ENCODE measurements around the gene SP2.

SP2 gene

DNA sequence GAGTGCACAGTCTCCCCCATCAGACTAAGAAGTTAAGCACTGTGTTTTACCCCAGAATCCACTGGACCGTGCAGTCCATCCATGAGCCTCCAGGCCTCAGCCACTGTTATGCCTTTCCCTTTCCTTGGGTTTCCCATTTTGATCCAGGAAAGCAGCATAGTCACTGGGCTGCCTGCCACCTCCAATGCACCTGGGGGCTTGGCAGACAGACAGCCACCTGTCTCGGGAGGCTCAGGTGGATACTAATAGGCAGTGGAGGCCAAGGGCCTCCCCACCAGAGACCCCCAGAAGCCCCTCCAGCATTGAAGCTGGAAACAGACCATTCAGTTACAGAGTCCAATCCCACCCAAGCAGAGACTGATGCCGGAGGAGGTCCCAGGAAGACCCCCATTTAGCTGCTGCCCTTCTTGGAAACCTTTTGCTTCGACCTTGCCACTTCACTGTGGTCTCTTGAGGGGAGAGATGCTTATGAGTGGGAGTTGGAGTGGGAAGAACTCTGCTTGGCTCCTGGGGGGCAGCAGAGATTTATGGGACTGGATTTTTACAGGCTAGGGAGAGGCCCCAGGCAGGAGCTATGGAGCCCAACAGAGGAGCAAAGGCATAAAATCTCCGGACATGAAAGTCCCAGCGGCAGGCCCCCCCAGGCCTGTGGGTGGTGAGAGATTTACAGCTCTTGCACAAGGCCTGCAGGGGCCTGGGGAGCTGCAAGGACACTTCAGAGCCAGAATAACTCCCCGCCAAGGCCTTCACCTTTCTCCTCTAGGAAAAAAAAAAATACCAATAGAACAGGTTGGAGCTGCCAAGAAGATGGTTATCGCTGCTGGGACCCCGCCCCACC is 12.2 kb upstream of the SP2 start:
- Histone ChIP-seq H3K79me2 (ENCODE audit: control insufficient read depth, insufficient read depth, low read length) (no peaks in the 10 kb centered on the region), H2BK120ac (ENCODE audit: low read depth, low read length) (no peak overlapping the region), H3K9ac (ENCODE audit: low read length) (no peak overlapping the region), H3K4ac (ENCODE audit: low read depth, low read length) (no peak overlapping the region), H2AK5ac (ENCODE audit: low read length) (no peak overlapping the region), H4K8ac (ENCODE audit: low read depth, low read length) (no peak overlapping the region), H2BK15ac (replicated peaks; ENCODE audit: low read depth) (no peak overlapping the region), H4K5ac (ENCODE audit: low read length) (no peak overlapping the region), H3K4me2 (ENCODE audit: low read length) (no peak overlapping the region), H3K79me1 (ENCODE audit: low read length) (no peaks in the 10 kb centered on the region), H3K27ac (ENCODE audit: low read depth, low read length) (no peak overlapping the region), H3K18ac (ENCODE audit: low read length) (no peak overlapping the region), H3K27me3 (ENCODE audit: insufficient read depth, low read length, poor library complexity) (no peaks in the 10 kb centered on the region), H3K23ac (ENCODE audit: low read length) (no peak overlapping the region), H3K56ac (ENCODE audit: low read length) (peak overlapping the region; percentile 42), H3K36me3 (ENCODE audit: control insufficient read depth, insufficient read depth, low read length) (no peaks in the 10 kb centered on the region), H2BK5ac (ENCODE audit: low read length) (no peak overlapping the region), H3K4me1 (ENCODE audit: control insufficient read depth, low read depth, low read length) (peaks cover 10% of the 10 kb centered on the region), H3K4me3 (ENCODE audit: low read length) (no peak overlapping the region)
- no peak for DNase-seq
- no CpG with 5 or more reads among the region's 9 CpGs for WGBS (ENCODE audit: extremely low coverage, insufficient coverage, low lambda C conversion rate)

DNA sequence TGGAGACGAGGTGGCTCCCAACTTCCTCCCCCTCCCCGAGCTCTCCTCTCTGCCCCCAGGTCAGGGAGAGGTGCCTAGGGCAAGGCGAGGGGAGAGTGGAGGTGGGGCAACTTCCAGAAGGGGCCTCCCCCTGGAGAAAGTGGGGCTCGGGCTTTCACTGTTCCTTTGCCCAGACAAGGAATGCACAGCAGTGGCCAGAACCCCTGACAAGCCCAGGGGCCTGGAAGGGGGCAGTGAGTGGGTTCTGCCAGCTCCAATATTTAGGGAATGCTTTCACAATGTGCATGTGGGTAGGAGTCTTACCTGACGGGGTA is 11.7 kb upstream of the SP2 start:
- no peak for DNase-seq
- Histone ChIP-seq H3K36me3 (ENCODE audit: control insufficient read depth, insufficient read depth, low read length) (no peaks in the 10 kb centered on the region), H2BK120ac (ENCODE audit: low read depth, low read length) (no peak overlapping the region), H3K4me1 (ENCODE audit: control insufficient read depth, low read depth, low read length) (peaks cover 7% of the 10 kb centered on the region), H3K27ac (ENCODE audit: low read depth, low read length) (no peak overlapping the region), H3K18ac (ENCODE audit: low read length) (no peak overlapping the region), H3K23ac (ENCODE audit: low read length) (no peak overlapping the region), H2BK15ac (replicated peaks; ENCODE audit: low read depth) (no peak overlapping the region), H4K8ac (ENCODE audit: low read depth, low read length) (no peak overlapping the region), H3K56ac (ENCODE audit: low read length) (peak overlapping the region; percentile 42), H3K4ac (ENCODE audit: low read depth, low read length) (no peak overlapping the region), H4K5ac (ENCODE audit: low read length) (no peak overlapping the region), H3K9ac (ENCODE audit: low read length) (no peak overlapping the region), H3K4me3 (ENCODE audit: low read length) (no peak overlapping the region), H3K27me3 (ENCODE audit: insufficient read depth, low read length, poor library complexity) (no peaks in the 10 kb centered on the region), H3K79me2 (ENCODE audit: control insufficient read depth, insufficient read depth, low read length) (no peaks in the 10 kb centered on the region), H2BK5ac (ENCODE audit: low read length) (no peak overlapping the region), H2AK5ac (ENCODE audit: low read length) (no peak overlapping the region), H3K79me1 (ENCODE audit: low read length) (no peaks in the 10 kb centered on the region), H3K4me2 (ENCODE audit: low read length) (no peak overlapping the region)
- no CpG with 5 or more reads among the region's 5 CpGs for WGBS (ENCODE audit: extremely low coverage, insufficient coverage, low lambda C conversion rate)

DNA sequence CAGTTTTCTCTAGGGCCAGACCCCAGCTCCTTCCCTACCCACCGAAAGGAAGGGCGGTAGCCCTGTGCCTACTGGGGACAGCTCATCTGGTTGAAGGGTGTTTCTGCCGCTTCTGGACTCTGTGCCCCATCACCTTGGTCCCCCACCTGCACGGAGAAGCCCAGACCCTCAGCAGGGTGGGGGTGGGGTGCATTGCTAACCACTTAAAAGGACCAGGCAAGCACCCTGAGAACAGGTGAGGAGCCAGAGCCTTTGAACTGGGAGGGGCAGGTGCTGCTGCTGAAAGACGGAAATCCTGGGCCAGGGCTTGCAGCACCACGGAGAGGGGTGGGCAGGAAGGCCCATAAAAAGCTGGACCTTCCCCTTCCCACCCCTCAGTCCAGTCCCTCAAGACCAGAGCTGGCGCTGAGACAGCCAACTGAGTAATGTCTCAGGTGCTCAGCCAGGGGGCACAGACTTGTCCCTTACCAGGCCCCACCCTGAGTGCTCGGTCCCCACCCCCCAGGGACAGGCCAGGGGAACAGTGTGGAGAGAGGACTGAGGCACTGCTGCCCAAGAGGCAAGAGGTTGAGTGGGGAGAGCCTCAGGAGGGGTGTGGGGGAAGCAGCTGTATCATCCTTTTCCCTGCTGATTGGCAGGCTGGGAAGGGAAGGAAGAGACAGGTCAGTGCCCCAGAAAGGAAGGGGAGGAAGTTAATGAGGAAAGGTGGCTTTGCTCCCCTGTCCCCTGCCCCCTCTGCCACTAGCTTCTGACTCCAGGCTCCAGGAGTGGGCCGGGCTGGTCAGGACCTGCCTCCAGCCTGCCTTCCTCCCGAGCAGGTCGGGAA is 10.9 kb upstream of the SP2 start:
- Histone ChIP-seq H2BK15ac (replicated peaks; ENCODE audit: low read depth) (no peak overlapping the region), H3K36me3 (ENCODE audit: control insufficient read depth, insufficient read depth, low read length) (no peaks in the 10 kb centered on the region), H3K4me2 (ENCODE audit: low read length) (no peak overlapping the region), H2BK120ac (ENCODE audit: low read depth, low read length) (no peak overlapping the region), H3K4me3 (ENCODE audit: low read length) (no peak overlapping the region), H3K23ac (ENCODE audit: low read length) (no peak overlapping the region), H3K4ac (ENCODE audit: low read depth, low read length) (no peak overlapping the region), H3K4me1 (ENCODE audit: control insufficient read depth, low read depth, low read length) (peaks cover 7% of the 10 kb centered on the region), H4K5ac (ENCODE audit: low read length) (no peak overlapping the region), H3K79me1 (ENCODE audit: low read length) (no peaks in the 10 kb centered on the region), H3K79me2 (ENCODE audit: control insufficient read depth, insufficient read depth, low read length) (no peaks in the 10 kb centered on the region), H3K27me3 (ENCODE audit: insufficient read depth, low read length, poor library complexity) (no peaks in the 10 kb centered on the region), H3K18ac (ENCODE audit: low read length) (no peak overlapping the region), H4K8ac (ENCODE audit: low read depth, low read length) (no peak overlapping the region), H3K56ac (ENCODE audit: low read length) (peak overlapping the region; percentile 70), H3K9ac (ENCODE audit: low read length) (peak overlapping the region; percentile 24), H3K27ac (ENCODE audit: low read depth, low read length) (no peak overlapping the region), H2AK5ac (ENCODE audit: low read length) (no peak overlapping the region), H2BK5ac (ENCODE audit: low read length) (no peak overlapping the region)
- DNase-seq = no peak
- WGBS (ENCODE audit: extremely low coverage, insufficient coverage, low lambda C conversion rate) = no CpG with 5 or more reads among the region's 11 CpGs

- Histone ChIP-seq H4K8ac (ENCODE audit: low read depth, low read length) (no peak overlapping the region), H3K27ac (ENCODE audit: low read depth, low read length) (no peak overlapping the region), H3K4ac (ENCODE audit: low read depth, low read length) (no peak overlapping the region), H4K5ac (ENCODE audit: low read length) (no peak overlapping the region), H2AK5ac (ENCODE audit: low read length) (no peak overlapping the region), H3K4me1 (ENCODE audit: control insufficient read depth, low read depth, low read length) (peaks cover 7% of the 10 kb centered on the region), H3K9ac (ENCODE audit: low read length) (no peak overlapping the region), H3K36me3 (ENCODE audit: control insufficient read depth, insufficient read depth, low read length) (no peaks in the 10 kb centered on the region), H3K79me2 (ENCODE audit: control insufficient read depth, insufficient read depth, low read length) (no peaks in the 10 kb centered on the region), H2BK15ac (replicated peaks; ENCODE audit: low read depth) (no peak overlapping the region), H3K56ac (ENCODE audit: low read length) (no peak overlapping the region), H3K79me1 (ENCODE audit: low read length) (no peaks in the 10 kb centered on the region), H2BK120ac (ENCODE audit: low read depth, low read length) (no peak overlapping the region), H3K4me3 (ENCODE audit: low read length) (no peak overlapping the region), H3K4me2 (ENCODE audit: low read length) (no peak overlapping the region), H3K18ac (ENCODE audit: low read length) (no peak overlapping the region), H2BK5ac (ENCODE audit: low read length) (no peak overlapping the region), H3K27me3 (ENCODE audit: insufficient read depth, low read length, poor library complexity) (no peaks in the 10 kb centered on the region), H3K23ac (ENCODE audit: low read length) (no peak overlapping the region)
- DNase-seq = no peak
- no CpG with 5 or more reads among the region's 6 CpGs for whole genome bisulfite sequencing (ENCODE audit: extremely low coverage, insufficient coverage, low lambda C conversion rate)
Measured at GRCh38 chr17:47888293-47888692, 7.7 kb upstream of the SP2 start.

DNA sequence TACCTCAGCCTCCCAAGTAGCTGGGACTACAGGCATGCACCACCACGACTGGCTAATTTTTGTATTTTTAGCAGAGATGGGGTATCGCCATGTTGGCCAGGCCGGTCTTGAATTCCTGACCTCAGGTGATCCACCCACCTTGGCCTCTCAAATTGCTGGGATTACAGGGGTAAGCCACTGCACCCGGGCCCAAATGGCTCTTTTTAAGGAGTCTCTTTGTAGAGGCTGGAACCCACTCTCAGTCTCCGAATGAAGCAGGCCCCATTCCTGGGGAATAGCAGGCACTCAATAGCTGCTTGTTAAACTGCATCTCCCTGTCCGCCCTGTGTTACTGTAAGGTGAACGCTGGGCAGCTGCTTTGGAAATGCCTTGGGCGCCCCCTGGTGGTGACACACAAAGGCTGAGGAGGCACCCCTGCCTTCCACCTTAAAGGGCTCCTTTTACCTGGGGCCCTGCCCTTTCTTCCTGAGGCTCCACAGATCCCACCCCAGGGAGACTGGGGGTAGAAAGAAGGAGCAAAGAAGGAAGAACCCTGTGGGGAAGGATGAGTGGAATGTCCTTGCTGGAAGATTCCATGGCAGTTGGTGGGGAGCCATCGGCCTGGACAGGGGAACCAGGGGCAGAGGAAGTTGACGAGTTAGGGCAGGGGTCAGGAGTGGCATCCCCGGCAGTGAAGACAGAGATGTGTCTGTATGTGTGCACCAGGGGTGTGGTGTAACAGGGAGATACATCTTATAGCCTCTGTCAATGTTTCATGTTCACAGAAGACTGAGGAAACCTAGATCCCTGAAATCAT is 6.1 kb upstream of the SP2 start:
- Histone ChIP-seq H3K56ac (ENCODE audit: low read length) (peak overlapping the region; percentile 73), H3K4me1 (ENCODE audit: control insufficient read depth, low read depth, low read length) (peaks cover 5% of the 10 kb centered on the region), H3K4ac (ENCODE audit: low read depth, low read length) (no peak overlapping the region), H2BK15ac (replicated peaks; ENCODE audit: low read depth) (no peak overlapping the region), H3K4me2 (ENCODE audit: low read length) (no peak overlapping the region), H3K18ac (ENCODE audit: low read length) (no peak overlapping the region), H3K79me1 (ENCODE audit: low read length) (no peaks in the 10 kb centered on the region), H3K79me2 (ENCODE audit: control insufficient read depth, insufficient read depth, low read length) (no peaks in the 10 kb centered on the region), H3K27ac (ENCODE audit: low read depth, low read length) (no peak overlapping the region), H2BK120ac (ENCODE audit: low read depth, low read length) (no peak overlapping the region), H4K8ac (ENCODE audit: low read depth, low read length) (no peak overlapping the region), H4K5ac (ENCODE audit: low read length) (no peak overlapping the region), H3K36me3 (ENCODE audit: control insufficient read depth, insufficient read depth, low read length) (no peaks in the 10 kb centered on the region), H2AK5ac (ENCODE audit: low read length) (no peak overlapping the region), H3K27me3 (ENCODE audit: insufficient read depth, low read length, poor library complexity) (no peaks in the 10 kb centered on the region), H3K23ac (ENCODE audit: low read length) (no peak overlapping the region), H3K4me3 (ENCODE audit: low read length) (no peak overlapping the region), H2BK5ac (ENCODE audit: low read length) (no peak overlapping the region), H3K9ac (ENCODE audit: low read length) (peak overlapping the region; percentile 34)
- WGBS (ENCODE audit: extremely low coverage, insufficient coverage, low lambda C conversion rate) = no CpG with 5 or more reads among the region's 11 CpGs
- peak; percentile 90 for DNase-seq

Data from mesendoderm (in vitro differentiated cells).